NCI-H2227 (cell line): ENCODE results near the gene ACP4.
"Not testable (repeated sequence)": the region's sequence is repeated elsewhere in the genome, so short reads cannot be mapped to it uniquely, and the experiment has no call there.

Experiments
- DNase-seq: peaks from one replicate; lab custom pipeline; 2025; ENCODE audit not compliant: unreplicated experiment; lab: John Stamatoyannopoulos, UW

Gene ACP4

DNA sequence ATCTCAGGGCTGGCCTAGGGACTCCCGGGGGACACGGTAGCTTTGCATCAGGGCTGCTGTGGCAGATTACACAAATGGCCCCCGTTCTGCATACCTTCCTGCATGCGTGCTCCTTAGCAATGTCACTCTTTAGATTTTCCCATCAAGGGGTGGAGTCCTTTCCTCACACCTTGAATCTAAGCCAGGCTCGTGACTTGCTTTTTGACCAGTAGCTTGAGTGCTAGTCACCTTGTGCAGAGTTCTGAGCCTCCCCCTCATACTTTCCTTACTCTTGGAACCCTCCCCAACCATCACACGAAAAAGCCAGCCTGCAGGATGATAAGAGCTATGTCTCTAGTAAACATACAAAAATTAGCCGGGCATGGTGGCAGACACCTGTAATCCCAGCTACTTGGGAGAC is 16.8 kb upstream of the ACP4 start:
- DNase-seq = not testable (repeated sequence)

- no peak for DNase-seq
Observed at GRCh38 chr19:50776131-50776530, 14.1 kb upstream of the ACP4 start.

DNA sequence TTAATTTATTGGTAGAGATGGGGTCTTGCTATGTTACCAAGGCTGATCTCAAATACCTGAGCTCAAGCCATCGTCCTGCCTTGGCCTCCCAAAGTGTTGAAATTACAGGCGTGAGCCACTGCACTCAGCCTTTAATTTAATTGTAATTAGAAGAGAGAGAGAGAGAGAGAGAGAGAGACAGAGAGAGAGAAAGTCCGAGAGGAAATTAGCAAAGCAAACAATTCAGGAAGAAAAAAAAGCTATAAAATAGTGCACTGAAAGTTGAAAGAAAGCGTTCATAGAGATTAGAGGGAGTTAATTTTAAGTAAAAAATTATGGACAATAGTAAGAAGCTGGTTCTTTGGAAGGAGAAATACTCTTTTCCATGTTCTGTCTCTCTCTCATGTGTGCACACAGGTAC is 13.0 kb upstream of the ACP4 start:
- no peak for DNase-seq

DNA sequence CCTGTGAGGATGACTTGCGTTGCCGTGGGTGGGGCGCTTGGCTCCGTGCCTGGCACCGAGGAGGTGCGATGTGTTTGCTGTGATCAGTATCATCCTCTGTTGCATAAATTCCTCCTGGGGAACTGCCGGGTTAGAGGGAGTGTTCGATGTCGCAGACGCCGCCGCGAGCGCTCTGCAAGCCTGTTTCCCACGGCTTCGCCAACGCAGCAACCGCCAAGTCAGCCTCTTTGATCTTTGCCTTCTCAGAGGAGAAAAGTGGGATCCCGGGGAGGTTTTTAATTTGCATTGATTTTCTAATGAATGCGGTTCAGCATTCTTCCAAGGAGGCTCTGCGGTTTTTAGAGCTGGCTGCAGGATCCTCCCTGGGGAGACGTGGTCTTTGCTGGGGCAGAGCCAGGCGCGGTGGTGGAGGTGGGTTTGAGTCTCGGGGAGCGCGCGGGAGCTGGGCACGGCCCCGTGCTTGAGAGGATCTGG is 12.3 kb upstream of the ACP4 start:
- peak; percentile 39 for DNase-seq

- no peak for DNase-seq
Observed at GRCh38 chr19:50778906-50779430, 11.2 kb upstream of the ACP4 start.

DNA sequence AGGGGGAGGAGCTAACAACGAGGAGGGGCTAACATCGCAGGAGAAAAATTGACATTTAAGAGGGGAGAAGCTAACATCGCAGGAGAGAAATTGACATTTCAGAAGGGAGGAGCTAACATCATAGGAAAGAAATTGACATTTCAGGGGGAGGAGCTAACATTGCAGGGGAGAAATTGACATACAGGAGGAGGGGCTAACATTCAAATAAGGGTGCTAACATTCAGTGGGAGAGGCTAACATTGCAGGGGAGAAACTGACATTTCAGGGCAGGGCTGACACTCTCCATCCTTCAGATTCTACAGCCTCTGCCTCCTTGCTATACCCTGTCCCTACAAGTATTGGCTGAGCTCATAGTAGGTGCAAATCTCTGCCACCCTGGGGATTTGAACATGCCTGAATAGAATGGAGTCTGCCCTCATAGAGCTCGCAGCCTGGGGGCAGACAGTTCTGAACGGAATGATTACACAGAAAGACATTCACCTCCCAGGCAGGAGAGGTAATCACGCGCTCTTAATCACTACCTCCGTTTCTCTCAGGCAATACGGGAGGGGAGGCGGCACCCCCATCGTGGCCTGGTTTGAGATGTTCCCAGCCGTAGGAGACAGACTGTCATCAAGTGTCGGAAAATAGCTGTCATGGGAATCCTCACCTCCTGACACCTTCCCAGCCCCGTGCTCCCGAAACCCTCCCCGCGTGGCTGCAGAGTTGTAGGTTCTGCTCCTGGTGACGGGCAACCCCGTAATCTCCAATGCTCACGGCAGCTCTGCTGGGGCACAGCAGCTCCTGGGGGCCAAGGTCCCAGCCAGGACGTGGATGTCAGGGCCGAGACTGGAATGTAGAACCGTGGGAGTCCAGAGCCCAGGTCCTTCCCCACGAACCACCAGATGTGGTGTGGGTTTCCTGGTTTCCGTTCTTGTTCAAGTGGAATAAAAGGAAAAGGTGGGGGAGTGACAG is 10.4 kb upstream of the ACP4 start:
- DNase-seq = peak; percentile 35

- DNase-seq = no peak
Observed at GRCh38 chr19:50780753-50781435, 9.3 kb upstream of the ACP4 start.

DNA sequence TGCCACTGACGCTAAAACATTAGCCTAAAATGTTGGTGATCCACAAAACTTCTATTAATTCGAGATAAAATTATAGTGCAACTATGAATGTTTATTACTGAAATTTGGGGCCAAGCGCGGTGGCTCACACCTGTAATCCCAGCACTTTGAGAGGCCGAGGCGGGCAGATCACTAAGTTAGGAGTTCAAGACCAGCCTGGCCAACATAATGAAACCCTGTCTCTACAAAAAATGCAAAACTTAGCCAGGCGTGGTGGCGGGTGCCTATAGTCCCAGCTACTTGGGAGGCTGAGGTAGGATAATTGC is 6.4 kb upstream of the ACP4 start:
- not testable (repeated sequence) for DNase-seq

DNA sequence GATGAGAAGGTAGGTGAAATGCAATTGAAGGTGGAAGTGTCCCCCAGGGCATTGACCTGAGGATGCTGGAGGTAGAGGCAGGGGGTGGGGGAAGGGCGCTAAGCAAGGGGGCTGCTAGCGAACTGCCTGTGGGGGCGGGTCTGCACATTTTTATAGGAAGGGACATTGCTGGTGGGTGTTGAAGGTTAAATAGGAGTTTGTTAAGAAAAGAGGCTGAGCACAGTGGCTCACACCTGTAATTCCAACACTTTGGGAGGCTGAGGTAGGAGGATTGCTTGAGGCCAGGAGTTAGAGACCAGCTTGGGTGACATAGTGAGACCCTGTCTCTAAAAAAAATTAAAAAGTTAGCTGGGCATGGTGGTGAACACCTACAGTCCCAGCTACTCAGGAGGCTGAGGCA is 5.5 kb upstream of the ACP4 start:
- no peak for DNase-seq

DNA sequence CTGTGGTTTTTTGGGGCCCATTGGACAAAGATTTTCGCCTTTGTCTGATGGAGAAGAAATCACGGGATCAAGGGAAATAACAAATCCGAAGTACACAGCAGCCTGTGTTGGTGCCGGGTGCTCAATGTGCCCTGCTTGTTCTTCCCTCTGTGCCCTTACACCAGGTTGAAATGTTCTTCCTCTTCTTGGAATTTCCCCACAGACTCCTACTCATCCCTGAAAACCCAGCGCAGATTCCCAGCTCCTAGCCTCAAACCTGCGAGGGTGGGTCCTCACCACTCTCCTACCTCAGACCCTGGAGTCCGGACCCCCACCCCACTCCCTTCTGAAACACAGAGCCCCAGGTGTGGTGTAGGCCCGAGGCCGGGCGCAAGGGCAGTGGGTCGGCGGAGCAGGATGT is 4.9 kb upstream of the ACP4 start:
- no peak for DNase-seq

DNA sequence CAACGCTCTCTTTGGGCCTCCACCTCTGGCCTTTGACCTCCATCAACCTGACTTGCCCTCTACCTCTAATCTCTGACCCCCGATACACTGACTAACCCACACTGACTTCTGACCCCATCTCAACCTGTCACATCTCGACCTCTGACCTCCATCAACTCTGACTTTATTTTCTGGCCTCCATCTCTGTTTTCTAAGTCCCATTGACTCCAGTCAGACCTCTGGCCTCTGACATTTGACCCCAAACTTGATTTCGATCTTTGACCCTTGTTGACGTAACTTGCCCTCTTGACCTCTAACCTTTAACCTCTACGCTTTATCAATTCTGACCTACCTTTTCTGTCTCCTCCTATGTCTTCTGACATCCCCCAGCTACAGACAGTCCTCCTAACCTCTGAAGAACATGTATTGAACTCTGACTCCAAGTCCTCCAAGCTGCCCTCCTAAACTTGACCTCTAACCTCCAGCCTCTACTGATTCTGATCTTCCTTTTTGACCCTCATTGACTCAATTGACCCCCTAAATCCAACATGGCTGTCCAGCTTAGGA is 780 bp downstream of the ACP4 start:
- DNase-seq = peak; percentile 30

DNA sequence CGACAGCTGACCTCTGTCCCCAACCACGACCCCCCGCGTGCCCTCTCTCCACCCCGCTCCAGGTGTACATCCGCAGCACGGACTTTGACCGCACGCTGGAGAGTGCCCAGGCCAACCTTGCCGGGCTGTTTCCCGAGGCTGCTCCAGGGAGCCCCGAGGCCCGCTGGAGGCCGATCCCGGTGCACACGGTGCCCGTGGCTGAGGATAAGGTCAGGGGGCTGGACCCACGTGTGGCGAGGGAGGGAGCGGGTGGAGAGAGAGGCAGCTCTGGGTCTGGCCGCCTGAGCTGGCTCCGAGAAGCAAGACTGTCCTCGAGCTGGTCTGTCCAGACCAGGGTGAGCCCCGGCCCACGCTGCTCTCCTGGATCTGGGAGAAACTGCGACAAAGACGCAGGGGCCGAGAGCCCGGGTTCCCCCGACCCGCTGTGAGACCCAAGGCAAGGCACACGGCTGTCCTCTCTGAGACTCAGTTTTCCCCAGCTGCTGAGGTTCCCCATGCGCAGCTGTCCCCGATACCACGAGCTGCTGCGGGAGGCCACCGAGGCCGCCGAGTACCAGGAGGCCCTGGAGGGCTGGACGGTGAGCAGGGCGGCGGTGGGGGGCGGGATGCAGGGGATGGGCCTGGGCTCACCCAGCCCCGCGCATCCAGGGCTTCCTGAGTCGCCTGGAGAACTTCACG is 1.5 kb downstream of the ACP4 start:
- DNase-seq = no peak

- DNase-seq = no peak
Observed at GRCh38 chr19:50792272-50793250, 2.3 kb downstream of the ACP4 start.

GRCh38 chr19:50793558-50794065 is 3.4 kb downstream of the ACP4 start:
- no peak for DNase-seq

DNA sequence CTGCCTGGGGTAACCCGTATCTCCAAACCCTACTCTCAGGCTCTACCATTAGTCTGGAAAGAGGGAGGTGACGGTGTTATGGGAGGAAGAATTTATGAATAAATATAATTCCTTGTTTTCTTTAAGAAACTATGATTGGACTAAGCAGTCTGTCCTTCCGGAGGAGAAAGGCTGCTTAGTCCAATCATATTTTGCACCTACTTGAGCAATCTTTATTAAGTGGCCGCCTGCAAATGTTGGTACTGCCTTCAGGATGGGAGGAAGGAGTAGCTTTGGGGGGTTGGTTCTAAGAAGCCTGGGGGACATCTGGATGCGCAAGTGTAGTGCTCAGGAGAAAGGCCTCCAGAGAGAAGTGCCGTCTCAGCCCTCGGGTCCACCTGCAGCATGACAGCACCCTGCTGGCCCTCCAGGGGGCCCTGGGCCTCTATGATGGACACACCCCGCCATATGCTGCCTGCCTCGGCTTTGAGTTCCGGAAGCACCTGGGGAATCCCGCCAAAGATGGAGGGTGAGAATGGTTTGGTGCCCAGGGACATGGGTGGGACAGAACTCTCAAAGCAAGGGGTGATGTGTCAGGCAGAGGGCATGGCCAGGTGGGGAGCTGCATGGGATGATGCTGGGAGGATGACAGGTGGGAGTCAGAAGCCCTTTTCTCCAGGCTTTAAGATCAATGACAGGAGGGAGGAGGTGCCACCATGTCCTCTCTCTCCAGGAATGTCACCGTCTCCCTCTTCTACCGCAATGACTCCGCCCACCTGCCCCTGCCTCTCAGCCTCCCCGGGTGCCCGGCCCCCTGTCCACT is 4.1 kb downstream of the ACP4 start:
- no peak for DNase-seq

DNA sequence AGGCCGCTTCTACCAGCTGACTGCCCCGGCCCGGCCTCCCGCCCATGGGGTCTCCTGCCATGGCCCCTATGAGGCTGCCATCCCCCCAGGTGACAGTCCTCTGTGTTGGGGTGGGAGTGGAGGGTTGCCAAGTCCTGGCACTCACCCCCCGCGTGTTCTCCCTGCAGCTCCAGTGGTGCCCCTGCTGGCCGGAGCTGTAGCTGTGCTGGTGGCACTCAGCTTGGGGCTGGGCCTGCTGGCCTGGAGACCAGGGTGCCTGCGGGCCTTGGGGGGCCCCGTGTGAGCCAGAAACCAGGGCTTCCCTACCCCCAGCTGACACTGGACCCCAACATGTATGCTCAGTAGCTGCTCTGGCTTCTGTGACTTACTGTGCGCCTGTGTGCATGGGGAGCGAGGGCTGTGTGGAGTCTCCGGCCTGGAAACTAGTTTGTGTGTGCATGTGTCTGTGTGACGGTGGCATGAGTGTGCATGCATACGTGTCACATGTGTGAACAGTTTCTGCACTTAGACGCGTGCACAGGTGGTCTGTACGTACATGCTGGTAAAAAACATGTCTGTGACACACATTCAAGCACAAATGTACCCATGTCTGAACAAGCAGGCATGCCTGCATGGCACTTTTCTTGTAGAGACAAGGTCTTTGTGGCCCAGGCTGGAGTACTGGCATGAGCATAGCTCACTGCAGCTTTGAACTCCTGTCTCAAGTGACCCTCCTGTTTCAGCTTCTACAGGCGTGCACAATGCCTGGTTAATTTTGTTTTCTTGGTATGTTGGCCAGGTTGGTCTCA is 4.9 kb downstream of the ACP4 start:
- DNase-seq = no peak

GRCh38 chr19:50795664-50796073 is 5.5 kb downstream of the ACP4 start:
- DNase-seq = no peak

DNA sequence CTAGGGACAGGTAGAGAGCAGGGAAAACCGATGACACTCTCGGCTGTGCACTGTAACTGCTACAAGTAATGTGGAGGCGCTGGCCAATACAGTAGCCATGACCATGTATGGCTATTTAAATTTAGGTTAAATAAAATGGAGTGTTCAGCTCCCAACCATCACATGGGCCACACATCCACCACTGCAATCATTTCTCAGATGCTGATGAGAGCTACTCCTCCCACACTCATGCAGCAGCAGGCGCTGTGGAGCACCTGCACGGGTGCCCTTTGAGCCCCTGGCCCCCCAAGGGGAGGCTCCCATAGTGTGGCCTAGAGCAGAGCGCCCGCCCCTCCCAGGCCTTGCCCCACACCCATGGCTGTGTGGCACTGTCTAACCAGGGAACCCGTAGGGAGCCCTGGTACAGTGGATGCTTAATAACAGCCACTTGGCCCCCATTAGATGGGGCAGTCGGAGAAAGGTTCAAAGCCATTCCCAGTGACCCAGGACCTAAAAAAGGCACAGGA is 6.0 kb downstream of the ACP4 start:
- no peak for DNase-seq
